ENCODE data around the gene POLR2C.

POLR2C gene

GRCh38 chr16:57519796-57520360 lies 57.4 kb downstream of the POLR2C start:
- DNase-seq (ENCODE audit: low read depth in 3 of 3) = peak; percentile 65 to 70 (median 68)

Measured in stimulated activated CD4-positive, alpha-beta T cell treated with anti-CD3 and anti-CD28 coated beads, TNF-alpha, amount 100 ng/mL, for 4 hours (primary cell).